ENCODE results near the gene RPS2.
A peak's percentile ranks its signal among the peaks of the same experiment; 100 is the strongest.

Gene RPS2

DNA sequence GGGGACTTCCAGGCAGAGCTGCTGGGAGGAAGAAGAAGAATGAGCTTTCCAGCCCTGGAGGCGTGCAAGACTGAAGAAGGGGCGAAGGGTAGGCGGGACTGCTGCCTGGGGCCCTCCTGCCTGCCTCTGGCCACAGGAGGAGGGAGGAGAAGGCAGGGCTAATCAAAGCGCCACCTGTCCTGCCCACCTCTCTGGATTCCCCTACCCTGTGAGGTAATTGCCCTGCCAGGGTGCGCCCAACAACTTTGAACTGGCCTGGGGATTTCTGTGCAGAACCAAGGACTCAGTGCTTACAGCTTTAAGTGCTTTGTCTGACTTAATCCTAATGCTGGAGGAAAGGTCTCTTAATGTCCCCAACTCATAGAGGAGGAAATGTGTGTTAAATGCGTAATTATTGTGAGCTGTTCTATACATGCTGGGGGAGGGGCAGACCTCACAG, 16.8 kb upstream of the RPS2 start, which contains the start of gene NOXO1:
Gene NOXO1, minus strand, starts transcription at position 72 of the 439 bp plus-strand sequence. CDS start 290 bp downstream, outside the sequence.
- no peak for DNase-seq (ENCODE audit: low spot score)

DNA sequence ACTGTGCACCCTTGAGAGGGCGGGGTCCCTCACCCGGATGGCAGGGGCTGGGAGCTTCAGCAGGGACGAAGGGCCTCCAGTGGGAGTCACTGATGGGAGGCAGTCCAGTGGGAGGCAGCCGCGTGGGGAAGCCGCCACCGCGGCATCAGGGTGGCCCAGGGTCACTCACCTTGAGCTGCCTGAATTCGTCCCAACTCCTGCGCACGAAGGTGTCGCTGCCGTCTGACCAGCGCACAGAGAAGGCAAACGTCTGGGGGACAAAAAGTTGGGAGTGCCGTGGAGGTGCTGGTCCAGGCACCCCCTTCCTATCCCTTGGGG, 16.1 kb upstream of the RPS2 start:
- no peak for DNase-seq (ENCODE audit: low spot score)

DNA sequence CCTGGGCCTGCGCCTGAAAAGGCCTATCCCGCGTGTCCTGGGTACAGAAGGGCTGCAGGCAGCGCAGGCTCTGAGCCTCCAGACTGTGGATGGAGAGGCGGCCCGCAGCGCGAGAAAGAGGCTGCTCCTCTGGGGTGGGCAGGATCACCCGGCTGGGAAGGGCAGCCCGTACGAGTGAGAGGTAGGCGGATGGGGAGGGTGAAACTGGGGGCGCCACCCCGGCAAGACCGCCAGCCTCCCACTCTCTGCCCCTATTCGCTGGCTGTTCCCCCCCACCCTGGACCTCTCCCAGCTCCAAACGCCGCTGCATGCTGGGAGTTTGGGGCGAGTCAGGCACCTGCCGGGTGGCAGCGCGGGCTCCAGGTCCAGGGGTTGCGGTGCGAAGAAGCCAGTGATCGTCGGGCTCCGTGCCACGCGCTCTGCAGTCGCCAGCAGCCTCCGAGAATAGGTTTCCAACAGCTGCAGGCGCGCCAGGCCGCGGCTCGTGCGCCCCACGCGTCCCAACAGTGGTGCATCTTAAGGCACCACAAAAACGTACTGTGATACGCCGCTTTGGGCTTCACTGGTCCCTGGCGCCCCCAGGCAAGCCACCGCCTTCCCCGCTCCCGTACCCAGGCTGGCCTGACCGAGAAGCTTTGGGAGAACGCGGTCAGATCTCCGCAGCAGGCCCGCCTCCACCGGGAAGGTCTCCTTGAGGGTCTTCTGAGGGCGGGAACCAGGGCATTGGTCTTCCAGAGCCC, 15.6 kb upstream of the RPS2 start:
- DNase-seq (ENCODE audit: low spot score) = no peak

DNA sequence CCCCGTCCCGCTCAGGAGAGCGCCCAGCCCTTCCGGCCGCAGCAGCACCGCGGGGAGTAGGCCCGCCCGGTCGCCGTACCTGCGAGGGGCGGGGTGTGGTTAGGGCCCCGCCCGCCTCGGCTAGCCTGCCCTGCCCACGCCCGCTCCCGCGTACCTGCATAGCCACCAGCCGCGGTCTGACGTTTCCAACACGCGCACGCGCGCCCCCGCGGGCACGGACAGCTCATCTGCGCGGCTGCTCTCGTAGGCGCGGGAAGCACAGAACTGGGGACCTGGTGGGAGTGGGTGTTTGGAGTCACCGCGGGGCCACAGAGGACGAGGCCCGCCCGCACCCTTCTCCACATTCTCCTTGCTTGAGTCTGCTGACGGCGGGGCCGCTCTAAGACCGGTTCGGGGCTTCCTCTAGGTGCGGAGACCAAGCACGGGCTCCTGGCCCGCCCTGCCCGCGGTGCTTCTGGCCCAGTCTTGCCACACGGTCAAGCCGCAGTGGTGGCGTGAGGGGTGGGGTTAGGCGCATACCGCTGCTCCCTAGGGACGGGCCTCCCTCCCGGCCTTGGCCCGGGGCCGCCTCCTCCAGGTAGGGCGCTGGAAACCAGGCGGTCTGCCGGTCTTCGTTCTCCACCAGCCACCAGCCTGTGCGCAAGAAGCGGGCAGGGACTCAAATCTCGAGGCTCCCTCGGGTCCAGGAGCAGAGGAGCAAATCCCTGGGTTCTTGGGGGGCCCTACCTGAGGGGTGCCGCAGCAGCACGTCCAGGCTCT, 14.8 kb upstream of the RPS2 start:
- DNase-seq (ENCODE audit: low spot score) = no peak

DNA sequence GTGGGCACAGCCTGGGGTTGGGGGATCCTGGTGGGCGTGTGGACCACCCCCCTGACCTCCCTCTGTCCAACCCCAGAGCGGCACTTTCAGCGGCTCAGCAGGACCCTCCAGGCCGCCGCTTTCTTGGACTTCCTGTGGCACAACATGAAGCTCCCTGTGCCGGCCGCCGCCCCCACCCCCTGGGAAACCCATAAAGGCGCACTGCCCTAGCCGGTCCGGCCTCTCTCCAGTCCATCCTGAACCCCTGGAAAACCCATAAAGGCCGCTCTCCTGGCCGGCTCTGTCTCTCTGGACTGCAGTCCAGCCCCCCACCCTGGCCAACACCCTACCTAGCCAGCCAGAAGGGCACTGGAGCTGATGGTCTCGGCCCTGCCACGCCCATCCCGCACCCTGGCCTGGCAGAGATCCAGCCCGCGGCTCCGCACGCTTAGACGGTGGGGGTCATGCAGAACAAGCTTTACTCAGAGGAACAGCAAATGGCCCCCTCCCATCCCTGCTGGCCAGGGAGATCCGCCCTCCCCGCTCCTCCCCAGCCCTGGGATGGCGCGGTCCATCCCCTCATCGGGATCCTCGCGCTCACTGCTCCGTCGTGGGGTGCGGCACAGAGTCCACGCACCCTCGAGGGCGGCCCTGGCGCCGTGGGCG, 14.0 kb upstream of the RPS2 start:
- no peak for DNase-seq (ENCODE audit: low spot score)

DNA sequence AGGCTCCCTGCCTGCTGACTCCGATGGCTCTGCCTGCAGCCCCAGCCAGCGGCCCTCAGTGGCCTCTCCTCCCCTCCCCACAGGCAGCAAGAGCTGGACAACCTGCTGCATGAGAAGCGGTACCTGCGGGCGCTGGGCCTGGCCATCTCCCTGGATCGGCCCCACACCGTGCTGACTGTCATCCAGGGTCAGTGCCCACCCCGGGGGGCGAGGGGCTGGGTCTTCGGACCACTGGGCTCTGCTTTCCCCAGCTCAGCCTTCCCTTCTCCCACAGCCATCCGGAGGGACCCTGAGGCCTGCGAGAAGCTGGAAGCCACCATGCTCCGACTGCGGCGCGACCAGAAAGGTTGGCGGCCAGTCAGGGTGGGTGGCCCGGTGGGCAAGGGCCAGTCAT, 13.2 kb upstream of the RPS2 start:
- no peak for DNase-seq (ENCODE audit: low spot score)

DNA sequence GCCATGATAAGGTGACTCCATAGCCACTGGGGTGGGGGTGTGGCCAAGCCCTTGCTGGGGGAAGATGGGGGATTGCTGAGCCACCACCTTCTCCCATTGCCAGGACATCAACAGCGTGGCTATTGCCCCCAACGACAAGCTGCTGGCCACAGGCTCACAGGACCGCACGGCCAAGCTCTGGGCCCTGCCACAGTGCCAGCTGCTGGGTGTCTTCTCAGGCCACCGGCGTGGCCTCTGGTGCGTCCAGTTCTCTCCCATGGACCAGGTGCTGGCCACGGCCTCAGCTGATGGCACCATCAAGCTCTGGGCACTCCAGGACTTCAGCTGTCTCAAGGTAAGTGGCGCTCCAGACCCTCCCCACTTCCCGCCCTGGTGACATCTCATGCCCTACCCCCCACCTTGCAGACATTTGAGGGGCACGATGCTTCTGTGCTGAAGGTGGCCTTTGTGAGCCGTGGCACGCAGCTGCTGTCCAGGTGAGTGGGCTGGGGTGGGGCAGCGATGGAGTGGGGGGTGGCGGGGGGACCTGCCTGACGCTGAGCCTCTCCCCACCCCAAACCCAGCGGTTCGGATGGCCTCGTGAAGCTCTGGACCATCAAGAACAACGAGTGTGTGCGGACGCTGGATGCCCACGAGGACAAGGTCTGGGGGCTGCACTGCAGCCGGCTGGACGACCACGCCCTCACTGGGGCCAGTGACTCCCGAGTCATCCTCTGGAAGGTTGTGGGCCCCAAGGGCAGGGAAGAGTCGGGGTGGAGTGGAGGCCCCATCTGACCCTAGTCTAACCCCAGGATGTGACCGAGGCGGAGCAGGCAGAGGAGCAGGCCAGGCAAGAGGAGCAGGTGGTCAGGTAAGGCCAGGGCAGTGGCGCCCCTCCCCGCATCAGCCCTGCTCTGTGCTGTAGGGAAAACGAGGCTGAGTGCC, 12.6 kb upstream of the RPS2 start:
- no peak for DNase-seq (ENCODE audit: low spot score)

DNA sequence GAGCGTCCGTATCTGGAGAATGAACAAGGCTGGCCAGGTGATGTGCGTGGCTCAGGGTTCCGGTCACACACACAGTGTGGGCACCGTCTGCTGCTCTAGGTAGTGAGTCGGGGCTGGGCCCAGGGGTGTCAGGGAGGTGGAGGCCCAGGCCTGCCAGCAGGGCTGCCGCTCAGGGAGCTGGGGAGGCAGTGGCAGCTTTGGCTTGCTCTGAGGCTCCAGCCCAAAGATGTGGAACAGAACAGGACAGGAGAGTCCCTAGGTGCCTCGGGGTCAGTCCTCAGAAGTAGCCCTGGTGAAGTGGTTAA, 11.5 kb upstream of the RPS2 start:
- no peak for DNase-seq (ENCODE audit: low spot score)

DNA sequence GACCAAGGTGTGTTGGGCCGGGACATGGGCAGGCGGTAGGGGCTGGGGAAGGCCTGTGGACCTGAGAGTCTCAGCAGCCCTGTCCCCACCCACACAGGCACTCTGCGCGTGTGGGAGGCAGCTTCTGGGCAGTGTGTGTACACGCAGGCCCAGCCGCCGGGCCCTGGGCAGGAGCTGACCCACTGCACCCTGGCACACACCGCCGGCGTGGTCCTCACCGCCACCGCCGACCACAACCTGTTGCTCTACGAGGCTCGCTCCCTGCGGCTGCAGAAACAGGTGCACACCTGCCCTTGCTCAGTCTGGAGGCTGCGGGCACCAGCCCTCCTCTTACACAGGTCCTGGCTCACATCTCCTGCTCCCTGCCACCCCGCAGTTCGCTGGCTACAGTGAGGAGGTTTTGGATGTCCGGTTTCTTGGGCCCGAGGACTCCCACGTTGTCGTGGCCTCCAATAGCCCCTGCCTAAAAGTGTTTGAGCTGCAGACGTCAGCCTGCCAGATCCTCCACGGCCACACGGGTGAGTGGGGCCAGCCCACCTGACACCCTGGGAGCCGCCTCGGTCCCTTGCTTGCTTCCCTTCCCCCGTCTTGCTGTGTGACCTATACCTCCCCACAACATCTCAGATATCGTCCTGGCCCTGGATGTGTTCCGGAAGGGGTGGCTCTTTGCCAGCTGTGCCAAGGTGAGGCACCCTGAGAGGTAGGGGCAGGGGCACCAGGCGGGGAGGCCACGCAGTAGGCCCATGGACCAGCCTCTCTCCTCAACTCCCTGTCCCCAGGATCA, 11.0 kb upstream of the RPS2 start:
- no peak for DNase-seq (ENCODE audit: low spot score)

DNA sequence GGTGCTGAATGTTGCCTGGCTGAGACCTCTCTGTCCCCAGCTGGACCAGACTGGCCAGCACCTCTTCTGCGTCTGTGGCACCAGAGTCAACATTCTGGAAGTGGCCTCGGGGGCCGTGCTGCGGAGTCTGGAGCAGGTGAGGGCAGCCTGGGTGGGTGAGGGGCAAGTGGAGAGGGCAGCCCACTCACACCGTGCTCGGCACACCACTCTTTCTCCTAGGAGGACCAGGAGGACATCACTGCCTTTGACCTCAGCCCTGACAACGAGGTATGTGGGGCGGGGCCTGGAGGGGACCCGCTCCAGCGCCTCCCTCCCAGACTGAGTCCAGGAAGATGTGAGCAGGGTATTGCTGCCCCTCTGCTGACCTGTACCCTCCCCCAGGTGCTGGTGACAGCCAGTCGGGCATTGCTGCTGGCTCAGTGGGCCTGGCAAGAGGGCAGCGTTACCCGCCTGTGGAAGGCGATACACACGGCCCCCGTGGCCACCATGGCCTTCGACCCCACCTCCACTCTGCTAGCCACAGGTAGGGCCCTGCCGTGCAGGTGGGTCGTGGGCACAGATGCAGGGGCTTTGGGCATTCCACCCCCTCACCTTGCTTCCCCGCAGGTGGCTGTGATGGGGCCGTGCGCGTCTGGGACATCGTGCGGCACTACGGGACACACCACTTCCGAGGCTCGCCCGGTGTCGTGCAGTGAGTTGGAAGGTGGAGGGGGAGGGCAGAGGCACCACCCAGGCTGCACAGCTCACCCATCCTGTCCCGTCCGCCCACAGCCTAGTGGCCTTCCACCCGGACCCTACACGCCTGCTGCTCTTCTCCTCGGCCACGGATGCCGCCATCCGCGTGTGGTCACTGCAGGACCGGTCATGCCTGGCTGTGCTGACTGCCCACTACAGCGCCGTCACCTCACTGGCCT, 9.8 kb upstream of the RPS2 start:
- no peak for DNase-seq (ENCODE audit: low spot score)

DNA sequence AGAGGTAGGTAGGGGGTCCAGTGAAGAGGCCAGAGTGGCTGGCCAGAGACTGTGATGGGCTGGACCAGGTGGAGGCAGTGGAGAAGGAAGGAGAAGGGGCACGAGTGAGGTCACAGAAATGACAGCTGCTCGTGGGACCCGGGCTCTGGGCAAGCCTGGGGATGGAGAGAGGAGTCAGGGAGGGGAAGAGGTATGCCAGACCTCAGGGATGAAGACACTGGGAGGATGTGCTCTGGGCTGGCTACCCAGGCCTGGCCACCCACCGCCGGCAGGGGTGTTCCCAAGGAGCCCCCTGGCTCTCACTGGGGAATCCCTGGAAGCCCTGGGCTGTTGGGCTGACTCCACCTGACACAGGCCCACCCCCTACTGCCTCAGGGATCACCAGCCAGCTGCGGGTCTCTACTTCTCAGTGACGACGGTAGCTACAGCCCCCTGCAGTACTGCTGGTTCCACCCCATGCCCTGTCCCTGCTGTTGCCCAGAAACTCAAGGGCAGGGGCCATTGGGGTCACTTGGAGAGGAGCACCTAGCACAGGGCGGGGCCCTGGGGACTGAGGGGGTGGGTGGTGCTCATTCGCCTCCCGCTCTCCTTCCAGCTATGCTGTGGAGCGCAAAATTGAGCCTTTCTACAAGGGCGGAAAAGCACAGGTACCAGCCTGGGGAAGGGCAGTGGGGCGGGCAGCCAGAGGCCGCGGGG, 9.0 kb upstream of the RPS2 start:
- DNase-seq (ENCODE audit: low spot score) = no peak

DNA sequence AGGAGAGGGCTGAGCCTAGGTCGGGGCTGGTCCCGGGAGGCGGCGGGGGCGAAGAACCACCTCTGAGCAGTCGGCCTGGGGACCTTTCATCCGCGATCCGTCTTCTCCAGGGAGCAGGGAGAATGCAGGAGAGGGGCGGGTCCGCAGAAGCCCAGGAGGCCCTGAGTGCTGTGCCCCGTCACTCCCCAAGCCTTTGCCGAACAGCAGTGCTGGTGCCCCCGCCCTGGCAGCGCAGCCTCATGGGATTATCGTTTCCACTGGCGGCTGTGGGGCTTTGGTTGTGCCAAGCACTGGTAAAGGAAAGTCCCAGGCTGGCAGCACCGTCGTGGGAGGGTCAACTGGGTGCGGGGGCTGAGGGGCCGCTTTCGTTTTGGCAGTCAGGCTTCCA, 7.9 kb upstream of the RPS2 start:
- no peak for DNase-seq (ENCODE audit: low spot score)

DNA sequence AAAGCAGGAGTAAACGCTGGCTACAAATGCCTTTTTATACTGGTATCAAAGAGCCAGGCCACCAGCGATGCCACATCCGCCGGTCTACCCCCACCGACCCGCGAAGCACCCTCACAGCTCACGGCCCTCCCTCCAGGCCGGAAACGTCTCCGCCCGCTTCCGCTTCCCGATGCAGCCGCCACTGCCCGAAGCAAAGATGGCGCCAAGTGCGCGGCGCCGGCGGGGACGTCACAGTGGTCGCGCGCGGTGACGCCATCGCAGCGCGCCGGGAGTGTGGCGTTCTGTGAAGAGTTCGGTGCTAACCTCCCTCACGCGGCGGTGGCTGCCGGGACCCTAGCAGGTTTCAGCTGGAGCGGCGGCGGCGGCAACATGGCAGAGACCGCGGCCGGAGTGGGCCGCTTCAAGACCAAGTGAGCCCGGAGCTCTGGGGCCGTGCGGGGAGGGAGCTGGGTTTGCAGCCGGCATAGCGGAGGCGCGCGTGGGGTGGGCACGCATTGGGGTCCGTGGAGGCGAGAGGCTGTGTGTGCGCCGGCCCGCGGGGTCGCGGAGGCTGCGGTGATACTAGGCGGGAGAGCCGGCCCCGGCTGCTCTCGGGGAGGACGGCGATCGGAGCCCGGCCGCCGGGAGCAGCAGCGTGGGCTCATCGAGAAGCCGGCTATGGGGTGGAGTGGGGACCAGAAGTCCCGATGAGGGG, 7.3 kb upstream of the RPS2 start, which contains the start of gene TBL3:
Gene TBL3, plus strand, starts transcription at position 258 of the 694 bp plus-strand sequence. Its CDS starts 112 bp downstream, at position 370.
- DNase-seq (ENCODE audit: low spot score) = peak; percentile 96

DNA sequence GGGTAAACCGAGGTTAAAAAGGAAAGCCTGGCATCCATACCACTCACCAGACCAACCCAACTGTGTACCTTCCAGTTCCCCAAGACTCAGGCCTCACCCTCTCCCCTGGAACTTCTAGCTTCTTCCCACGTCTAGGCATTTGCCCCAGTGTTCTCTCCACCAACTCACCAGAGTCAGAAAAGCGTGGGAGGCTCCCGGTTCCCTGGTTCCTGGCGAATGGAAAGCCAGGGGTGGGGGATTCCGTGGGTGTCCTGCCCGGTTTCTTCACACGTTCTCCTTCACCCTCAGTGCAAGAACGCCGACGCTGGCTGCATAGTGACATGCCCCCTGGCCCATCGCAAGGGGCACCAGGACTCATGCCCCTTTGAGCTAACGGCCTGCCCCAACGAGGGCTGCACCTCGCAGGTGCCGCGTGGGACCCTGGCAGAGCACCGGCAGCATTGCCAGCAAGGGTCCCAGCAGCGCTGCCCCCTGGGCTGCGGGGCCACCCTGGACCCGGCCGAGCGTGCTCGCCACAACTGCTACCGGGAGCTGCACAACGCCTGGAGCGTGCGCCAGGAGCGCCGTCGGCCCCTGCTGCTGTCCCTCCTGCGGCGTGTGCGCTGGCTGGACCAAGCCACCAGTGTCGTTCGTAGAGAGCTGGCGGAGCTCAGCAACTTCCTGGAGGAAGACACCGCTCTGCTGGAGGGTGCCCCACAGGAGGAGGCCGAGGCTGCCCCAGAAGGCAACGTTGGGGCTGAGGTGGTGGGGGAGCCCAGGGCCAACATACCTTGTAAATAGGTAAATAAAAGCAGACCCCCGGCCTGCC, 3.7 kb upstream of the RPS2 start:
- no peak for DNase-seq (ENCODE audit: low spot score)

DNA sequence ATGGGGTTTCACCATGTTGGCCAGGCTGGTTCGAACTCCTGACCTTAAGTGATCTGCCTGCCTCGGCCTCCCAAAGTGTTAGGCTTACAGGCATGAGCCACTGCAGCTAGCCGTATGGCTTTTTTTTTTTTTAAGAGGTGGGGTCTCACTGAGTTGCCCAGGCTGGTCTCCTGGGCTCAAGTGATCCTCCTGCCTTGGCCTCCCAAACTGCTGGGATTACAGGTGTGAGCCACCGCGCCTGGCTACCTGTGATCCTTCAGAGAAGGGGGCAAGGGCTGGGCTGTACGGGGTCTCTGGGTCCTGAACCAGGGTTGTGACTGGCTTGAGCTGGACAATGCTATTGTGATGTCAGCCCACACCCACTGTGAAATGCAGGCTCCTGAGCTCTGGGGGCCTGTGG, 1.8 kb upstream of the RPS2 start, which contains the start of gene RNF151:
Gene RNF151, plus strand, starts transcription at position 397 of the 400 bp plus-strand sequence. CDS start 26 bp downstream, outside the sequence.
- DNase-seq (ENCODE audit: low spot score) = no peak

DNA sequence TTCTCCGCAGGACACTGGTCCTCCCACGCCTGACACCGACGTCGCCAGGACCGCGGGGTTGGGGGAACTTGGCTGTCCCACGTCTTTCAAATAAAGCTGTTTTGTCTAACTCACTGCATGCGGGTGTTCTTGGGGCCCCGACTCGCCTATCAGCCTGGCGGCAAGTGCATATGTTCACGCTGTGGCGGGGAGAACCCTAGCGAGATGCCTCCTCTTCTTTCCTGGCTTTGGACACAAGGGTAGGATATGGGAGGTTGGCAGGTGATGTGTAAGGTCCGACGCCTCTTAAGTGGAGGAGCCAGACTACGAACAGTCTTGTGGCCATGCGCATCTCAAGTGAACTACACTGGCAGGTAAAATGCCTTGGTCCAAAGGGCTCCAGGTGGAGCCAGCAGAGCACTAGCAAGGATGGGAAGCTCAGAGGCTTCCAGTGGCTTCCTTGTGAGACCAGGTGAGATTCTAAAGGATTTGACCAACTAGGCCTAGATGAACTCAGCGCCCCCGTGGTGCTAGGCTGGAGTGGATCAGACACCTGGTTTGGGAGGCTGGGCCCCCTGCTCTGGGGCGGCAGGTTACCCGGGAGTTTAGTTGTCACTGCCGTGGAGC, 873 bp upstream of the RPS2 start:
- no peak for DNase-seq (ENCODE audit: low spot score)

DNA sequence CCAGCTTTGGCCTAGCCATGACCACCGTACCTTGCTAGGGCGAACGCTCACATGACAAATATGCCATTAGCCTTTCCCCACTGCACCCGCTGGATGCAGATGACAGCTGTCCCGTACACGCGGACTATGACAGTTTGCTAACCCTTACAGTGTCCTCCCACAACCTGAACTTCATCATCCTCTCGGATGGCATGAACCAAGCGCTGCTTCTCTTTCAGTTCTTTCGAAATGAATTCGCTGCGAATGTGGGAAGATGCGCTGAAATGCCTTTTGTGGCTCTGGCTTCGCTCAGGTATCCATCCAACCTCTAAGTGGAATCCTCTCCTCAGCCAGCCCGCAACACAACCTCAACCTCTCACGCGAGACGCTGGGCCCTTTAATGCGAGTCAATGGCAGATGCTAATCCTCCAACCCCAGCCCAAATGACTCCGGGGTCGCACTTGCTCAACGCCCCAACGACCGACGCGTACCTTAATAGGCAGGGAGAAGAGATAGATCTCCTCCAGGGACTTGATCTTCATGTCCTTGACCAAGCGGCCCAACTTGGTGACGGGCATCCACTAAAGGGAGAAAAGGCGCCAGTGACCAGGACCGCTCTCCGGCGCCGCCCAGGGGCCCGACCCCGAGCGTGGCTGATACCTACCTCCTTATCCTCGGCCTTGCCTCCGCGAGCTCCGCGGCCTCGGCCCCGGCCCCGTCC, 670 bp downstream of the RPS2 start:
- DNase-seq (ENCODE audit: low spot score) = no peak
